ENCODE data around the gene INPP5A.

INPP5A gene

GRCh38 chr10:132690821-132691610 lies 153.4 kb downstream of the INPP5A start:
- Histone ChIP-seq H2BK15ac (replicated peaks; ENCODE audit: low read depth) (no peak overlapping the region), H4K8ac (ENCODE audit: low read depth, low read length) (no peak overlapping the region), H2BK5ac (ENCODE audit: low read length) (no peak overlapping the region), H2AK5ac (ENCODE audit: low read length) (no peak overlapping the region), H3K4ac (ENCODE audit: low read depth, low read length) (no peak overlapping the region), H3K79me1 (ENCODE audit: low read length) (no peaks in the 10 kb centered on the region), H3K18ac (ENCODE audit: low read length) (no peak overlapping the region), H3K9ac (ENCODE audit: low read length) (no peak overlapping the region), H3K36me3 (ENCODE audit: control insufficient read depth, insufficient read depth, low read length) (no peaks in the 10 kb centered on the region), H4K5ac (ENCODE audit: low read length) (no peak overlapping the region), H3K4me3 (ENCODE audit: low read length) (no peak overlapping the region), H3K79me2 (ENCODE audit: control insufficient read depth, insufficient read depth, low read length) (no peaks in the 10 kb centered on the region), H3K27ac (ENCODE audit: low read depth, low read length) (no peak overlapping the region), H3K27me3 (ENCODE audit: insufficient read depth, low read length, poor library complexity) (no peaks in the 10 kb centered on the region), H3K4me2 (ENCODE audit: low read length) (no peak overlapping the region), H3K23ac (ENCODE audit: low read length) (no peak overlapping the region), H3K56ac (ENCODE audit: low read length) (no peak overlapping the region), H3K4me1 (ENCODE audit: control insufficient read depth, low read depth, low read length) (no peaks in the 10 kb centered on the region), H2BK120ac (ENCODE audit: low read depth, low read length) (no peak overlapping the region)
- DNase-seq: no peak
- no CpG with 5 or more reads among the region's 56 CpGs for WGBS (ENCODE audit: extremely low coverage, insufficient coverage, low lambda C conversion rate)

GRCh38 chr10:132691711-132692153 lies 154.1 kb downstream of the INPP5A start:
- Histone ChIP-seq H2BK120ac (ENCODE audit: low read depth, low read length) (no peak overlapping the region), H3K27me3 (ENCODE audit: insufficient read depth, low read length, poor library complexity) (no peaks in the 10 kb centered on the region), H3K23ac (ENCODE audit: low read length) (no peak overlapping the region), H3K56ac (ENCODE audit: low read length) (no peak overlapping the region), H2BK5ac (ENCODE audit: low read length) (no peak overlapping the region), H3K27ac (ENCODE audit: low read depth, low read length) (no peak overlapping the region), H2BK15ac (replicated peaks; ENCODE audit: low read depth) (no peak overlapping the region), H3K79me1 (ENCODE audit: low read length) (no peaks in the 10 kb centered on the region), H4K8ac (ENCODE audit: low read depth, low read length) (no peak overlapping the region), H3K4me3 (ENCODE audit: low read length) (no peak overlapping the region), H3K18ac (ENCODE audit: low read length) (no peak overlapping the region), H2AK5ac (ENCODE audit: low read length) (no peak overlapping the region), H3K9ac (ENCODE audit: low read length) (no peak overlapping the region), H3K4me2 (ENCODE audit: low read length) (no peak overlapping the region), H3K36me3 (ENCODE audit: control insufficient read depth, insufficient read depth, low read length) (no peaks in the 10 kb centered on the region), H3K4me1 (ENCODE audit: control insufficient read depth, low read depth, low read length) (no peaks in the 10 kb centered on the region), H3K4ac (ENCODE audit: low read depth, low read length) (no peak overlapping the region), H4K5ac (ENCODE audit: low read length) (no peak overlapping the region), H3K79me2 (ENCODE audit: control insufficient read depth, insufficient read depth, low read length) (no peaks in the 10 kb centered on the region)
- WGBS (ENCODE audit: extremely low coverage, insufficient coverage, low lambda C conversion rate): no CpG with 5 or more reads among the region's 48 CpGs
- no peak for DNase-seq

- Histone ChIP-seq H3K4me3 (ENCODE audit: low read length) (no peak overlapping the region), H3K23ac (ENCODE audit: low read length) (no peak overlapping the region), H3K4me2 (ENCODE audit: low read length) (no peak overlapping the region), H3K79me1 (ENCODE audit: low read length) (no peaks in the 10 kb centered on the region), H3K4me1 (ENCODE audit: control insufficient read depth, low read depth, low read length) (no peaks in the 10 kb centered on the region), H3K9ac (ENCODE audit: low read length) (no peak overlapping the region), H3K36me3 (ENCODE audit: control insufficient read depth, insufficient read depth, low read length) (no peaks in the 10 kb centered on the region), H3K79me2 (ENCODE audit: control insufficient read depth, insufficient read depth, low read length) (no peaks in the 10 kb centered on the region), H3K4ac (ENCODE audit: low read depth, low read length) (no peak overlapping the region), H3K18ac (ENCODE audit: low read length) (no peak overlapping the region), H3K27me3 (ENCODE audit: insufficient read depth, low read length, poor library complexity) (no peaks in the 10 kb centered on the region), H2BK5ac (ENCODE audit: low read length) (no peak overlapping the region), H4K8ac (ENCODE audit: low read depth, low read length) (no peak overlapping the region), H3K27ac (ENCODE audit: low read depth, low read length) (no peak overlapping the region), H3K56ac (ENCODE audit: low read length) (no peak overlapping the region), H4K5ac (ENCODE audit: low read length) (no peak overlapping the region), H2AK5ac (ENCODE audit: low read length) (no peak overlapping the region), H2BK15ac (replicated peaks; ENCODE audit: low read depth) (no peak overlapping the region), H2BK120ac (ENCODE audit: low read depth, low read length) (no peak overlapping the region)
- no CpG with 5 or more reads among the region's 2 CpGs for WGBS (ENCODE audit: extremely low coverage, insufficient coverage, low lambda C conversion rate)
- DNase-seq: no peak
These were observed 154.7 kb downstream of the INPP5A start for GRCh38 chr10:132692311-132692710.

- Histone ChIP-seq H4K8ac (ENCODE audit: low read depth, low read length) (no peak overlapping the region), H3K79me1 (ENCODE audit: low read length) (no peaks in the 10 kb centered on the region), H3K4me1 (ENCODE audit: control insufficient read depth, low read depth, low read length) (no peaks in the 10 kb centered on the region), H3K9ac (ENCODE audit: low read length) (no peak overlapping the region), H3K36me3 (ENCODE audit: control insufficient read depth, insufficient read depth, low read length) (no peaks in the 10 kb centered on the region), H2BK15ac (replicated peaks; ENCODE audit: low read depth) (no peak overlapping the region), H3K27me3 (ENCODE audit: insufficient read depth, low read length, poor library complexity) (no peaks in the 10 kb centered on the region), H3K4ac (ENCODE audit: low read depth, low read length) (no peak overlapping the region), H3K56ac (ENCODE audit: low read length) (no peak overlapping the region), H2BK5ac (ENCODE audit: low read length) (no peak overlapping the region), H3K23ac (ENCODE audit: low read length) (no peak overlapping the region), H2BK120ac (ENCODE audit: low read depth, low read length) (no peak overlapping the region), H4K5ac (ENCODE audit: low read length) (no peak overlapping the region), H3K4me3 (ENCODE audit: low read length) (no peak overlapping the region), H3K79me2 (ENCODE audit: control insufficient read depth, insufficient read depth, low read length) (no peaks in the 10 kb centered on the region), H3K27ac (ENCODE audit: low read depth, low read length) (no peak overlapping the region), H3K4me2 (ENCODE audit: low read length) (no peak overlapping the region), H2AK5ac (ENCODE audit: low read length) (no peak overlapping the region), H3K18ac (ENCODE audit: low read length) (no peak overlapping the region)
- DNase-seq: no peak
These were observed 156.1 kb downstream of the INPP5A start for GRCh38 chr10:132693676-132694075.

- DNase-seq: no peak
- no peak overlapping the region for H3K4ac ChIP-seq (ENCODE audit: low read depth, low read length)
- no peak overlapping the region for H3K4me2 ChIP-seq (ENCODE audit: low read length)
- no peaks in the 10 kb centered on the region for H3K4me1 ChIP-seq (ENCODE audit: control insufficient read depth, low read depth, low read length)
- H3K9ac ChIP-seq (ENCODE audit: low read length): no peak overlapping the region
- H4K8ac ChIP-seq (ENCODE audit: low read depth, low read length): no peak overlapping the region
- H2BK120ac ChIP-seq (ENCODE audit: low read depth, low read length): no peak overlapping the region
- no peak overlapping the region for H2AK5ac ChIP-seq (ENCODE audit: low read length)
- H3K56ac ChIP-seq (ENCODE audit: low read length): no peak overlapping the region
- H2BK5ac ChIP-seq (ENCODE audit: low read length): no peak overlapping the region
- no CpG with 5 or more reads among the region's 2 CpGs for WGBS (ENCODE audit: extremely low coverage, insufficient coverage, low lambda C conversion rate)
- no peaks in the 10 kb centered on the region for H3K79me1 ChIP-seq (ENCODE audit: low read length)
- H3K79me2 ChIP-seq (ENCODE audit: control insufficient read depth, insufficient read depth, low read length): no peaks in the 10 kb centered on the region
- no peaks in the 10 kb centered on the region for H3K36me3 ChIP-seq (ENCODE audit: control insufficient read depth, insufficient read depth, low read length)
- H3K18ac ChIP-seq (ENCODE audit: low read length): no peak overlapping the region
- H4K5ac ChIP-seq (ENCODE audit: low read length): no peak overlapping the region
- no peak overlapping the region for H3K27ac ChIP-seq (ENCODE audit: low read depth, low read length)
- no peak overlapping the region for H3K4me3 ChIP-seq (ENCODE audit: low read length)
- no peak overlapping the region for H3K23ac ChIP-seq (ENCODE audit: low read length)
- H3K27me3 ChIP-seq (ENCODE audit: insufficient read depth, low read length, poor library complexity): no peaks in the 10 kb centered on the region
- H2BK15ac ChIP-seq (replicated peaks; ENCODE audit: low read depth): no peak overlapping the region
These were observed 158.6 kb downstream of the INPP5A start for GRCh38 chr10:132696204-132696603.

Data from mesendoderm (in vitro differentiated cells).